GM23338 (cell line): ENCODE data around the gene SULT2B1.

Source experiments
- CREB1 ChIP-seq: fragments of 250-450 bp; sonication (Bioruptor Pico); IDR thresholded peaks from 2 replicates; pipeline ENCODE4 v1.5.0; 2020; ENCODE audit warnings: low read depth, mild to moderate bottlenecking, moderate library complexity
- CTCF ChIP-seq, 2 experiments: fragments of 200-600 bp in 1 of 2; sonication (generic) in 1 of 2; conservative IDR thresholded peaks; 2 replicates each; pipeline versions ENCODE4 v1.5.1 to v1.6.1; 2016 to 2017; ENCODE audit warnings: antibody characterized with exemption in 2 of 2, low read depth in 2 of 2, mild to moderate bottlenecking in 2 of 2, moderate library complexity in 1 of 2
- ETS1 ChIP-seq: IDR thresholded peaks from 2 replicates; pipeline ENCODE4 v1.6.1; 2016; ENCODE audit warnings: antibody characterized with exemption
- EZH2 ChIP-seq: fragments of 200-600 bp; sonication (generic); IDR thresholded peaks from one replicate; pipeline ENCODE4 v1.8.0; 2017; ENCODE audit warnings: antibody characterized with exemption, mild to moderate bottlenecking, low read depth; ENCODE audit not compliant: unreplicated experiment
- EZH2phosphoT487 ChIP-seq: fragments of 200-600 bp; sonication (generic); IDR thresholded peaks from one replicate; pipeline ENCODE4 v1.8.1; 2018; ENCODE audit warnings: antibody characterized with exemption; ENCODE audit not compliant: unreplicated experiment
- JUNB ChIP-seq: IDR thresholded peaks from one replicate; pipeline ENCODE4 v1.6.1; 2016; ENCODE audit warnings: antibody characterized with exemption; ENCODE audit not compliant: unreplicated experiment
- POLR2AphosphoS5 ChIP-seq: IDR thresholded peaks from 2 replicates; pipeline ENCODE4 v1.6.1; 2016; ENCODE audit warnings: antibody characterized with exemption, low read depth
- REST ChIP-seq: IDR thresholded peaks from one replicate; pipeline ENCODE4 v1.6.1; 2018; ENCODE audit warnings: antibody characterized with exemption; ENCODE audit not compliant: unreplicated experiment
- STAT1 ChIP-seq: IDR thresholded peaks from one replicate; pipeline ENCODE4 v1.6.1; 2016; ENCODE audit warnings: antibody characterized with exemption; ENCODE audit not compliant: unreplicated experiment
- ZNF331 ChIP-seq: fragments of 250-450 bp; sonication (Bioruptor Pico); IDR thresholded peaks from 2 replicates; pipeline ENCODE4 v1.5.0; 2020; ENCODE audit warnings: low read depth, mild to moderate bottlenecking, moderate library complexity

GRCh38 chr19:48507911-48508439, 44.0 kb upstream of the SULT2B1 start:
- TF ChIP-seq CTCF (conservative IDR thresholded peaks at IDR 0.05; ENCODE audit: low read depth in 2 of 2), result no peak
- TF ChIP-seq STAT1, result no peak
- no peak for TF ChIP-seq REST
- TF ChIP-seq EZH2, result no peak
- no peak for TF ChIP-seq POLR2AphosphoS5
- TF ChIP-seq CREB1 (CRISPR knock-in tag), result no peak
- TF ChIP-seq JUNB, result no peak
- no peak for TF ChIP-seq EZH2phosphoT487
- no peak for TF ChIP-seq ZNF331 (CRISPR knock-in tag)
- no peak for TF ChIP-seq ETS1
